AG04450 (cell line): ENCODE data around the gene FSD2. TPM values are rescaled to one million over a fixed set of nuclear protein-coding genes. Genes with fewer than 3 reads are reported as not detected.

Experiments used
- CTCF ChIA-PET: fragments of 300-600, 350-600 bp; formaldehyde crosslinking; extraction: SDS; loops from one replicate; lab custom pipeline; 2022; ENCODE audit warnings: antibody characterized with exemption, inconsistent platforms; lab: Charles Lee
- POLR2A ChIA-PET: fragments of 350-600 bp; formaldehyde crosslinking; extraction: SDS; loops from one replicate; lab custom pipeline; 2021; ENCODE audit warnings: antibody characterized with exemption, inconsistent platforms; lab: Yijun Ruan, JAX
- DNase-seq: peaks from one replicate; pipeline ENCODE4 v3.0.0-alpha.2; 2011; ENCODE audit warnings: low read depth, low spot score
- H3K27ac ChIP-seq: one replicate; pipeline ENCODE4 v1.5.1; 2012; ENCODE audit warnings: low read depth, low read length, control low read depth
- H3K27me3 ChIP-seq: one replicate; pipeline ENCODE4 v1.6.0; 2012; ENCODE audit warnings: low read length; ENCODE audit not compliant: control insufficient read depth, insufficient read depth
- H3K4me3 ChIP-seq: 2 replicates; pipeline ENCODE4 v1.5.1; 2011; ENCODE audit warnings: mild to moderate bottlenecking, low read depth, low read length, control low read depth
- H3K9me3 ChIP-seq: 2 replicates; pipeline ENCODE4 v1.5.1; 2012; ENCODE audit warnings: low read length; ENCODE audit not compliant: control insufficient read depth, insufficient read depth
- polyA minus RNA-seq: library from RNA; depleted of rRNA, polyadenylated mRNA; stranded (reverse); fragments of >200 nt; gene quantifications from 2 replicates; pipeline ENCODE4 v1.2.3, GENCODE V29; 2011; rRNA and poly(A)+ RNA removed
- polyA plus RNA-seq: library from polyadenylated mRNA; depleted of rRNA; stranded (reverse); fragments of >200 nt; gene quantifications from 2 replicates; pipeline ENCODE4 v1.2.3, GENCODE V29; 2011; rRNA removed
- TF ChIP-seq, protein P1 (sequence below): IDR thresholded peaks from 2 replicates; pipeline ENCODE4 v1.5.1; 2011; ENCODE audit warnings: low read depth, low read length, control low read depth, inconsistent platforms

The FSD2 gene, protein sequence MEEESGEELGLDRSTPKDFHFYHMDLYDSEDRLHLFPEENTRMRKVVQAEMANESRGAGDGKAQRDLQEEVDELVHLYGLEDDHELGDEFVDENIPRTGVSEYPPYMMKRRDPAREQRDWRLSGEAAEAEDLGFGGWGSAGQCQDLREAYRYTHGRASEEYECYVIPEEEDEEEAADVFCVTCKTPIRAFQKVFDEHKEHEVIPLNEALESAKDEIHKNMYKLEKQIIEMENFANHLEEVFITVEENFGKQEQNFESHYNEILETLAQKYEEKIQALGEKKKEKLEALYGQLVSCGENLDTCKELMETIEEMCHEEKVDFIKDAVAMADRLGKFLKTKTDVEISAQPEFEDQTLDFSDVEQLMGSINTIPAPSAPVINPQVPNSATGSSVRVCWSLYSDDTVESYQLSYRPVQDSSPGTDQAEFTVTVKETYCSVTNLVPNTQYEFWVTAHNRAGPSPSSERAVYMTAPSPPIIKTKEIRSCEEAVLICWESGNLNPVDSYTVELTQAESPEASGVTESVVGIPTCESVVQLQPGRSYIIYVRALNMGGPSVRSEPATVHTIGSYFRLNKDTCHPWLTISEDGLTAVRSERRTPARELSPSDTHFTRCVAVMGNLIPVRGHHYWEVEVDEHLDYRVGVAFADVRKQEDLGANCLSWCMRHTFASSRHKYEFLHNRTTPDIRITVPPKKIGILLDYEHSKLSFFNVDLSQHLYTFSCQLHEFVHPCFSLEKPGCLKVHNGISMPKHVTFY
- polyA plus RNA-seq (not detected in 2 replicates), polyA minus RNA-seq (not detected in 2 replicates)

DNA sequence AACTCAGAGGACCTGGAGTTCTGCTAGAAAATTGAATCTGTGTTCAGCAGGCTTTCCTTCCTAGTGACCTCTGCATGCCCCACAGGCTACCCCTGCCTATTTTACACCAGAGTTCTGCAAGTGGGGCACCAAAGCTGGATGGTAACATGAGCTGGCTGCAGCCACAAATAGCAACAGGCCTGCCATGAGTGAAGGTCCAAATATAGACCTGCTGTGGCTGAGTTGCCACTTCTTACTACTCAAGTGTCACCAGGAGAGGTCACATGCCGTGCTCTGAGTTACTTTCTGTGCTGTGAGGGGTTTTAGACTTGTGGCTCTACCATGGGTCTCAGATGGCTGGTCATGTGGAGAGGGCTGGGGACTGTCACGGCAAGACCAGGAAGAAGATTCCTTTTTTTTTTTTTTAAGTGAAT is at the start of gene FSD2:
FSD2 (minus strand) TSS at position 76 of the 413 bp plus-strand sequence. CDS start 18,679 bp downstream, outside the sequence.
- ChIA-PET CTCF (no interaction called here), POLR2A (interaction anchor here (0.7 kb wide), 1 partner anchor 36 kb away, joined by 4 read pairs; no protein-coding TSS in a partner anchor)
- no peak within 1 kb of the TSS for H3K4me3 ChIP-seq
- no peak within 1 kb of the TSS for H3K27ac ChIP-seq
- peaks cover 7% of the 10 kb centered on the region for H3K27me3 ChIP-seq
- no peaks in the 10 kb centered on the region for H3K9me3 ChIP-seq
- no peak for DNase-seq
- TF ChIP-seq, protein P1, sequence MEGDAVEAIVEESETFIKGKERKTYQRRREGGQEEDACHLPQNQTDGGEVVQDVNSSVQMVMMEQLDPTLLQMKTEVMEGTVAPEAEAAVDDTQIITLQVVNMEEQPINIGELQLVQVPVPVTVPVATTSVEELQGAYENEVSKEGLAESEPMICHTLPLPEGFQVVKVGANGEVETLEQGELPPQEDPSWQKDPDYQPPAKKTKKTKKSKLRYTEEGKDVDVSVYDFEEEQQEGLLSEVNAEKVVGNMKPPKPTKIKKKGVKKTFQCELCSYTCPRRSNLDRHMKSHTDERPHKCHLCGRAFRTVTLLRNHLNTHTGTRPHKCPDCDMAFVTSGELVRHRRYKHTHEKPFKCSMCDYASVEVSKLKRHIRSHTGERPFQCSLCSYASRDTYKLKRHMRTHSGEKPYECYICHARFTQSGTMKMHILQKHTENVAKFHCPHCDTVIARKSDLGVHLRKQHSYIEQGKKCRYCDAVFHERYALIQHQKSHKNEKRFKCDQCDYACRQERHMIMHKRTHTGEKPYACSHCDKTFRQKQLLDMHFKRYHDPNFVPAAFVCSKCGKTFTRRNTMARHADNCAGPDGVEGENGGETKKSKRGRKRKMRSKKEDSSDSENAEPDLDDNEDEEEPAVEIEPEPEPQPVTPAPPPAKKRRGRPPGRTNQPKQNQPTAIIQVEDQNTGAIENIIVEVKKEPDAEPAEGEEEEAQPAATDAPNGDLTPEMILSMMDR: no peak

DNA sequence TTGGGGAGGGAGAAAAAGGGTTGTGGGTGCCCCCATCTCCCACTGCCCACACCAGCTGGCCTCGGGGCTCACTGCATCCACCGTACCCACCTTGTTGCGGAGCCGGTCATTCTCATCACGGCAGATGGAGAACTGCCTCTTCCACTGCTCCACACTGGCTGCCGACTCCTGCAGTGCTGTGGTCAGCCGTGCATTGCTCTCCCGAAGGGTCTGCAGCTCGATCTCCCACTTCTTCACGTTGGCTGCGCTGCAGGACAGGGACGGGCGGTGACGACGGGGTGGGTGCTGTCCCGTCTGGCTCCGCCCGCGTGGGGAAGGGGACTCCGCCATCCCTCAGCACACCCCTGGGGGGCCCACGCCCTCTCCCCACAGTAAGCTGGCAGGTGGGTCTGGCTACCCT is 48.7 kb upstream of the FSD2 start:
- POLR2A ChIA-PET: no interaction called here
- CTCF ChIA-PET: no interaction called here
- Histone ChIP-seq H3K4me3 (no peak overlapping the region), H3K27me3 (no peaks in the 10 kb centered on the region), H3K27ac (no peak overlapping the region), H3K9me3 (peaks cover 3% of the 10 kb centered on the region; the same call in 1 of the 2 replicates)
- DNase-seq: no peak
- TF ChIP-seq, protein P1: no peak

GRCh38 chr15:82852941-82853561 is 47.2 kb upstream of the FSD2 start:
- H3K4me3 ChIP-seq: no peak overlapping the region
- peaks cover 3% of the 10 kb centered on the region; the same call in 1 of the 2 replicates for H3K9me3 ChIP-seq
- no peaks in the 10 kb centered on the region for H3K27me3 ChIP-seq
- CTCF ChIA-PET: no interaction called here
- no peak overlapping the region for H3K27ac ChIP-seq
- TF ChIP-seq, protein P1: no peak
- no peak for DNase-seq
- POLR2A ChIA-PET: interaction anchor here (1.9 kb wide), 1 partner anchor 313 kb away, joined by 4 read pairs; the partner anchor contains the start of gene RPS17

DNA sequence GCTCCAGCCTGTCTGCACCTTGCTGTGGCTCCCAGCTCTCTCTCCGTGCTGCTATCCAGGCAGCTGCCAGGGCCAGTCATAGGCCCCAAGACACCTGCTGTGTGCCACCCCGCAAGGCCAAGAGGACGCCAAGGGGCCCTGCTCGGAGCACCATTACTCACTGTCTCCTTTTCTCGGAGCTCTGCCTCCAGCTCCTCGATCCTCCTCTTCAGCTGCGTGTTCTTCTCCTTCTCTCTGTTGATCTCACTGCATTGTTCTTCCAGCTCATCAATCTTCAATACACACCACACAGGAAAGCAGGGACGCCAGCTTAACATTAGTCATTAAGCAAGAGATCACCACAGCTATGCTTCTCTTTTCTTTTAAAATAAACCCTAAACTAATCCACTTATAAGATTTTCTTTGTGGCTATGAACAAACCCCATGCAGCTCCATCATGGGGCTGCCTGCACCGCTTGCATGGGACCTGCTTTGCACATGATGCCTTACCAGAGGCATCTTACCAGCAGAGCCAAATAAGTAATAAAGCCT is 46.2 kb upstream of the FSD2 start:
- no peak for DNase-seq
- H3K9me3 ChIP-seq: peaks cover 3% of the 10 kb centered on the region; the same call in 1 of the 2 replicates
- ChIA-PET CTCF (interaction anchor here (1.5 kb wide), 1 partner anchor 148 kb away, joined by 3 read pairs; no protein-coding TSS in a partner anchor), POLR2A (interaction anchor here (0.6 to 1.9 kb wide), 3 partner anchors 10 to 312 kb away, joined by 4 to 6 read pairs (median 5); partner anchors contain the start of gene RPS17)
- H3K27me3 ChIP-seq: no peaks in the 10 kb centered on the region
- TF ChIP-seq, protein P1: no peak
- H3K27ac ChIP-seq: no peak overlapping the region
- H3K4me3 ChIP-seq: no peak overlapping the region
